Measurements from ENCODE around the gene PRRT1B.

Gene PRRT1B

GRCh38 chr9:131601683-131602181 is 56.4 kb downstream of the PRRT1B start:
- DNase-seq = no peak

GRCh38 chr9:131603199-131603598 is 57.9 kb downstream of the PRRT1B start:
- DNase-seq = no peak

GRCh38 chr9:131603711-131604439 is 58.6 kb downstream of the PRRT1B start:
- DNase-seq = no peak

- no peak for DNase-seq
Observed at GRCh38 chr9:131605770-131606590, 60.7 kb downstream of the PRRT1B start.

GRCh38 chr9:131606896-131607567 is 61.7 kb downstream of the PRRT1B start:
- DNase-seq = no peak

GRCh38 chr9:131607591-131607990 is 62.3 kb downstream of the PRRT1B start:
- DNase-seq = no peak

GRCh38 chr9:131608493-131609037 is 63.2 kb downstream of the PRRT1B start:
- DNase-seq = peak; percentile 83
